K562 (cell line): ENCODE measurements around the gene TDRD3.

Experiments used
- CREB3 ChIP-seq: fragments of 450-650 bp; conservative IDR thresholded peaks from 2 replicates; pipeline ENCODE4 v1.6.1; 2016; ENCODE audit warnings: missing genetic modification characterization, low read depth, mild to moderate bottlenecking, missing compliant biosample characterization, moderate library complexity
- E2F6 ChIP-seq, 2 experiments: IDR thresholded peaks; 2 replicates each; pipeline ENCODE4 v1.6.1; 2011; ENCODE audit warnings: borderline replicate concordance in 1 of 2, control low read depth in 1 of 2, low read depth in 1 of 2, low read length in 1 of 2, mild to moderate bottlenecking in 1 of 2, mixed read lengths in 1 of 2, moderate library complexity in 1 of 2; ENCODE audit not compliant: insufficient read depth in 1 of 2, insufficient read length in 1 of 2, poor library complexity in 1 of 2, severe bottlenecking in 1 of 2; ENCODE audit errors: extremely low read depth in 1 of 2
- FOXM1 ChIP-seq, 2 experiments: fragments of 450-650 bp in 1 of 2; sonication (generic) in 1 of 2; formaldehyde crosslinking in 1 of 2; IDR thresholded peaks; 2 replicates each; pipeline versions ENCODE4 v1.6.1 to v1.9.0; 2017 to 2022; ENCODE audit warnings: low read depth in 2 of 2, mild to moderate bottlenecking in 2 of 2, missing genetic modification reagents in 1 of 2, moderate library complexity in 1 of 2
- SIX5 ChIP-seq, 2 experiments: IDR thresholded peaks; 2 replicates each; pipeline ENCODE4 v1.6.1; 2011; ENCODE audit warnings: low read length in 2 of 2, borderline replicate concordance in 1 of 2, low read depth in 1 of 2, mild to moderate bottlenecking in 1 of 2, moderate library complexity in 1 of 2; ENCODE audit not compliant: insufficient read depth in 1 of 2
- SP2 ChIP-seq: IDR thresholded peaks from 2 replicates; pipeline ENCODE4 v1.6.1; 2011; ENCODE audit warnings: mild to moderate bottlenecking, low read depth, low read length, moderate library complexity; ENCODE audit not compliant: poor library complexity, severe bottlenecking; ENCODE audit errors: extremely low read depth
- TF ChIP-seq, protein P1 (sequence below), 3 experiments: IDR thresholded peaks in 2 of 3; conservative IDR thresholded peaks in 1 of 3; 2 replicates each; pipeline ENCODE4 v1.5.1; 2011 to 2012; ENCODE audit warnings: low read length in 3 of 3, mild to moderate bottlenecking in 3 of 3, control low read depth in 2 of 3, improper control_type of control experiment in 1 of 3, inconsistent platforms in 1 of 3, low read depth in 1 of 3, mixed read lengths in 1 of 3, moderate library complexity in 1 of 3; ENCODE audit not compliant: insufficient read depth in 2 of 3

DNA sequence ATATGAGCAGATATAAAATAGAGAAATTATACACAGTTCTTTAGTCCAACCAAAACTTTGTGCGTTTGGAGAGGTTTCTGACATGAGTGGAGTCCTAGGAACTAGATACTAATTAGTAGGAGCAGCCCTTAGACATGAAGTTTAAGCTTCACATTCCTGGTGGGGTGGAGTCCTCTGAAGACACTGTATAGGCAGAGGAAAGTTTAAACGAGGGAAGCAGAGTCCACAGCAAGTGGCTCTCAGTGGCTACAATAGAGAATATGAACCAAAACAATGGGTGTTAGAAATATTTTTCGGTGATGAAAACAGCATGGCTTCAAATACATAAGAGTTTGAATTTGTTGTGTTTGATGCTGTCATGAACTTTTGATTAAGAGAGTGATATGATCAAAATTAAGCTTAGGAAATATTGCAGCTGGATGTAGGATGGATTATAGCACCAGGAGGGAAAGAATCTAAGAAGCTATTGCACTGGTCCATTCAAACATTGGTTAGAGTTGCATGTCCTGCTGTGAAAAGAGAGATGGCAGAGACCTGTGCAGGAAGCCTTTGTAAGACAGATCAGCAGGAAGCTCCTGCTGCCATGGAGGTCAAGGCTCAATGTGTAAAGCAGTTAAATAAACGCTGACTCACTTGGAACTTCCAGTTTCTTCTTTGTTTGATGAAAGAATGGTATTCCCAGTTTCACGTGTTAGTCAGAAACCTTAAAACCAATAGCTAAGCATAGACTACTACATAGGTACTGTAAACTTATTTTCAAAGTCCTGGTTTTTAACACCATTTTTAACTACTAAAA is 175.2 kb downstream of the TDRD3 start:
- TF ChIP-seq FOXM1 (IDR thresholded peaks at IDR 0.05; ENCODE audit: low read depth) (no peak), FOXM1 (CRISPR knock-in tag; IDR thresholded peaks at IDR 0.05; ENCODE audit: low read depth) (no peak), CREB3 (tag) (no peak), SP2 (no peak), E2F6 (IDR thresholded peaks at IDR 0.05; ENCODE audit: borderline replicate concordance in 1 of 2, extremely low read depth in 1 of 2, insufficient read depth in 1 of 2, insufficient read length in 1 of 2, low read depth in 1 of 2, low read length in 1 of 2, poor library complexity in 1 of 2, severe bottlenecking in 1 of 2) (no peak), SIX5 (IDR thresholded peaks at IDR 0.05; ENCODE audit: borderline replicate concordance in 1 of 2, insufficient read depth in 1 of 2, low read depth in 1 of 2, low read length in 2 of 2) (no peak)
- TF ChIP-seq, protein P1, sequence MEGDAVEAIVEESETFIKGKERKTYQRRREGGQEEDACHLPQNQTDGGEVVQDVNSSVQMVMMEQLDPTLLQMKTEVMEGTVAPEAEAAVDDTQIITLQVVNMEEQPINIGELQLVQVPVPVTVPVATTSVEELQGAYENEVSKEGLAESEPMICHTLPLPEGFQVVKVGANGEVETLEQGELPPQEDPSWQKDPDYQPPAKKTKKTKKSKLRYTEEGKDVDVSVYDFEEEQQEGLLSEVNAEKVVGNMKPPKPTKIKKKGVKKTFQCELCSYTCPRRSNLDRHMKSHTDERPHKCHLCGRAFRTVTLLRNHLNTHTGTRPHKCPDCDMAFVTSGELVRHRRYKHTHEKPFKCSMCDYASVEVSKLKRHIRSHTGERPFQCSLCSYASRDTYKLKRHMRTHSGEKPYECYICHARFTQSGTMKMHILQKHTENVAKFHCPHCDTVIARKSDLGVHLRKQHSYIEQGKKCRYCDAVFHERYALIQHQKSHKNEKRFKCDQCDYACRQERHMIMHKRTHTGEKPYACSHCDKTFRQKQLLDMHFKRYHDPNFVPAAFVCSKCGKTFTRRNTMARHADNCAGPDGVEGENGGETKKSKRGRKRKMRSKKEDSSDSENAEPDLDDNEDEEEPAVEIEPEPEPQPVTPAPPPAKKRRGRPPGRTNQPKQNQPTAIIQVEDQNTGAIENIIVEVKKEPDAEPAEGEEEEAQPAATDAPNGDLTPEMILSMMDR (IDR thresholded peaks at IDR 0.05 in 2 of 3, conservative IDR thresholded peaks at IDR 0.05 in 1 of 3; ENCODE audit: insufficient read depth in 2 of 3, low read depth in 1 of 3, low read length in 3 of 3) = no peak
